ENCODE measurements around the gene HNRNPR.

GRCh38 chr1:23263380-23263887 lies 80.7 kb downstream of the HNRNPR start:
- TF ChIP-seq POLR2A (IDR thresholded peaks at IDR 0.05; ENCODE audit: low read depth, low read length) (no peak), CTCF (IDR thresholded peaks at IDR 0.05; ENCODE audit: extremely low read depth in 1 of 2, insufficient read depth in 1 of 2, low read depth in 1 of 2, low read length in 2 of 2) (no peak)

Data from endothelial cell of umbilical vein (primary cell).